H1 (cell line): ENCODE data around the gene DPYD. TPM values are rescaled to one million over a fixed set of nuclear protein-coding genes. Genes with fewer than 3 reads are reported as not detected.

Experiments
- CTCF ChIA-PET: fragments of 300-600 bp; sonication (Branson Sonifier 250); formaldehyde crosslinking; loops from one replicate; lab custom pipeline; 2021; ENCODE audit not compliant: partially characterized antibody; lab: Charles Lee
- POLR2A ChIA-PET: fragments of 300-600 bp; sonication (Branson Sonifier 250); formaldehyde crosslinking; loops from one replicate; lab custom pipeline; 2021; ENCODE audit warnings: inconsistent platforms; ENCODE audit not compliant: partially characterized antibody; lab: Charles Lee
- DNase-seq, 2 experiments: peaks; one replicate each; pipeline versions ENCODE4 v3.0.0 to v3.0.0-alpha.2; 2010 to 2022; ENCODE audit warnings: low spot score in 2 of 2, low read depth in 1 of 2, mixed read lengths in 1 of 2
- FAIRE-seq: peaks from 2 replicates; lab custom pipeline; 2011; peaks lifted over from hg19 to GRCh38; lab: Jason Lieb, UNC
- H2AFZ ChIP-seq: 2 replicates; pipeline ENCODE4 v1.8.1; 2012; ENCODE audit warnings: low read length, inconsistent platforms
- H2AK5ac ChIP-seq: 2 replicates; pipeline ENCODE4 v1.6.1; 2013; ENCODE audit warnings: low read depth, low read length
- H2BK120ac ChIP-seq: replicated peaks from 2 replicates; pipeline ENCODE3; 2013; ENCODE audit warnings: low read depth, low read length, inconsistent platforms
- H2BK12ac ChIP-seq: 2 replicates; pipeline ENCODE4 v1.6.1; 2013; ENCODE audit warnings: low read depth, low read length
- H2BK15ac ChIP-seq: 2 replicates; pipeline ENCODE4 v1.6.1; 2013; ENCODE audit warnings: low read length
- H2BK20ac ChIP-seq: 2 replicates; pipeline ENCODE4 v1.6.1; 2013; ENCODE audit warnings: low read length
- H2BK5ac ChIP-seq: 2 replicates; pipeline ENCODE4 v1.6.1; 2013; ENCODE audit warnings: low read depth, low read length
- H3K14ac ChIP-seq: 2 replicates; pipeline ENCODE4 v1.6.1; 2013; ENCODE audit warnings: inconsistent platforms; ENCODE audit not compliant: insufficient read length
- H3K18ac ChIP-seq: 2 replicates; pipeline ENCODE4 v1.6.1; 2013; ENCODE audit warnings: low read length; ENCODE audit errors: extremely low read depth
- H3K23ac ChIP-seq: 2 replicates; pipeline ENCODE4 v1.6.1; 2013; ENCODE audit warnings: inconsistent platforms; ENCODE audit not compliant: insufficient read length
- H3K23me2 ChIP-seq: 2 replicates; pipeline ENCODE4 v1.6.1; 2013; ENCODE audit warnings: low read depth, low read length
- H3K27ac ChIP-seq: 2 replicates; pipeline ENCODE4 v1.6.1; 2011; ENCODE audit warnings: low read depth, low read length, inconsistent platforms
- H3K27me3 ChIP-seq, 4 experiments: replicated peaks in 1 of 4; 1 replicate in 1 of 4; 2 replicates in 3 of 4; pipeline versions ENCODE4 v1.6.1 to v1.8.1; 2011 to 2013; ENCODE audit warnings: low read length in 3 of 4, mild to moderate bottlenecking in 3 of 4, inconsistent platforms in 2 of 4, mixed read lengths in 2 of 4, moderate library complexity in 1 of 4; ENCODE audit not compliant: control insufficient read depth in 3 of 4, insufficient read depth in 3 of 4; ENCODE audit errors: extremely low read depth in 1 of 4
- H3K36me3 ChIP-seq, 4 experiments: 2 replicates each; pipeline versions ENCODE4 v1.6.1 to v1.8.1; 2011 to 2013; ENCODE audit warnings: mild to moderate bottlenecking in 4 of 4, low read length in 3 of 4, moderate library complexity in 2 of 4, control low read depth in 1 of 4, inconsistent platforms in 1 of 4; ENCODE audit not compliant: insufficient read depth in 4 of 4, control insufficient read depth in 2 of 4
- H3K4ac ChIP-seq: replicated peaks from 2 replicates; pipeline ENCODE3; 2013; ENCODE audit warnings: low read length, low read depth, mixed read lengths, inconsistent platforms; ENCODE audit not compliant: insufficient read length
- H3K4me1 ChIP-seq, 4 experiments: replicated peaks in 1 of 4; 1 replicate in 1 of 4; 2 replicates in 3 of 4; pipeline versions ENCODE4 v1.6.1 to v1.8.1; 2011 to 2013; ENCODE audit warnings: low read length in 3 of 4, inconsistent platforms in 2 of 4, mixed read lengths in 1 of 4; ENCODE audit not compliant: insufficient read depth in 4 of 4, control insufficient read depth in 3 of 4
- H3K4me2 ChIP-seq, 2 experiments: 2 replicates each; pipeline versions ENCODE4 v1.6.1 to v1.8.1; 2011 to 2013; ENCODE audit warnings: low read depth in 2 of 2, low read length in 2 of 2, control low read depth in 1 of 2, inconsistent platforms in 1 of 2, mild to moderate bottlenecking in 1 of 2; ENCODE audit not compliant: insufficient read depth in 1 of 2
- H3K4me3 ChIP-seq, 4 experiments: fragments of 200-600, 300-600 bp in 1 of 4; sonication (generic), shearing (Covaris generic), sonication (Bioruptor Twin) in 1 of 4; 2 replicates each; pipeline versions ENCODE4 v1.5.1 to v1.8.1; 2011 to 2016; ENCODE audit warnings: low read length in 4 of 4, low read depth in 3 of 4, control low read depth in 2 of 4, inconsistent platforms in 2 of 4, mild to moderate bottlenecking in 2 of 4, mixed read lengths in 1 of 4, moderate library complexity in 1 of 4; ENCODE audit not compliant: insufficient read depth in 2 of 4; ENCODE audit errors: extremely low read depth in 1 of 4
- H3K56ac ChIP-seq: replicated peaks from 2 replicates; pipeline ENCODE3; 2013; ENCODE audit warnings: low read depth, mild to moderate bottlenecking, mixed read lengths, low read length, inconsistent platforms; ENCODE audit not compliant: insufficient read length
- H3K79me1 ChIP-seq: 2 replicates; pipeline ENCODE4 v1.6.1; 2013; ENCODE audit warnings: low read depth, low read length, control low read depth
- H3K79me2 ChIP-seq, 2 experiments: 2 replicates each; pipeline versions ENCODE4 v1.6.1 to v1.8.1; 2012 to 2013; ENCODE audit warnings: low read length in 2 of 2, mild to moderate bottlenecking in 2 of 2, inconsistent platforms in 1 of 2; ENCODE audit not compliant: insufficient read depth in 2 of 2, control insufficient read depth in 1 of 2
- H3K9ac ChIP-seq, 4 experiments: replicated peaks in 1 of 4; 1 replicate in 1 of 4; 2 replicates in 3 of 4; pipeline versions ENCODE4 v1.6.1 to v1.8.1; 2011 to 2013; ENCODE audit warnings: low read depth in 3 of 4, low read length in 3 of 4, control low read depth in 2 of 4, mild to moderate bottlenecking in 2 of 4, moderate library complexity in 2 of 4, inconsistent platforms in 1 of 4; ENCODE audit errors: extremely low read depth in 1 of 4
- H3K9me3 ChIP-seq, 2 experiments: 2 replicates each; pipeline versions ENCODE4 v1.6.1 to v1.8.1; 2012 to 2013; ENCODE audit warnings: mild to moderate bottlenecking in 2 of 2, moderate library complexity in 2 of 2, control low read depth in 1 of 2, inconsistent platforms in 1 of 2, low read depth in 1 of 2, low read length in 1 of 2, mixed read lengths in 1 of 2; ENCODE audit not compliant: insufficient read depth in 2 of 2
- H4K20me1 ChIP-seq, 2 experiments: replicated peaks in 1 of 2; 2 replicates each; pipeline versions ENCODE3 to v1.8.1; 2011 to 2013; ENCODE audit warnings: inconsistent platforms in 2 of 2, low read length in 2 of 2, mild to moderate bottlenecking in 1 of 2; ENCODE audit not compliant: insufficient read depth in 2 of 2, control insufficient read depth in 1 of 2
- H4K5ac ChIP-seq: 2 replicates; pipeline ENCODE4 v1.6.1; 2013; ENCODE audit warnings: low read length, low read depth, mixed read lengths, inconsistent platforms; ENCODE audit not compliant: insufficient read length
- H4K8ac ChIP-seq: 2 replicates; pipeline ENCODE4 v1.8.0; 2013; ENCODE audit warnings: mild to moderate bottlenecking, moderate library complexity, low read length, inconsistent platforms; ENCODE audit not compliant: insufficient read depth; ENCODE audit errors: extremely low read depth
- H4K91ac ChIP-seq: replicated peaks from 2 replicates; pipeline ENCODE3; 2013; ENCODE audit warnings: low read length, mixed read lengths, inconsistent platforms; ENCODE audit not compliant: insufficient read length
- CREB1 ChIP-seq: IDR thresholded peaks from 2 replicates; pipeline ENCODE4 v1.6.1; 2012; ENCODE audit warnings: inconsistent platforms
- GABPA ChIP-seq: IDR thresholded peaks from 2 replicates; pipeline ENCODE4 v1.6.1; 2011; ENCODE audit warnings: mild to moderate bottlenecking, low read length, moderate library complexity, borderline replicate concordance; ENCODE audit not compliant: insufficient read depth
- HDAC6 ChIP-seq: IDR thresholded peaks from one replicate; pipeline ENCODE4 v1.7.1; 2012; ENCODE audit warnings: low read depth, mild to moderate bottlenecking, inconsistent platforms, low read length, moderate library complexity
- JUND ChIP-seq: IDR thresholded peaks from 2 replicates; pipeline ENCODE4 v1.6.1; 2011; ENCODE audit warnings: mild to moderate bottlenecking, improper control_type of control experiment, low read length
- KDM4A ChIP-seq: IDR thresholded peaks from one replicate; pipeline ENCODE4 v1.7.1; 2012; ENCODE audit warnings: low read depth, mild to moderate bottlenecking, moderate library complexity, low read length, inconsistent platforms; ENCODE audit not compliant: severe bottlenecking
- MAFK ChIP-seq: IDR thresholded peaks from 2 replicates; pipeline ENCODE4 v1.6.1; 2012; ENCODE audit warnings: low read depth, mild to moderate bottlenecking, improper control_type of control experiment, low read length
- NANOG ChIP-seq: IDR thresholded peaks from 2 replicates; pipeline ENCODE4 v1.6.1; 2011; ENCODE audit warnings: low read length, low read depth, mild to moderate bottlenecking, inconsistent platforms; ENCODE audit not compliant: insufficient read depth, poor library complexity, severe bottlenecking
- POLR2A ChIP-seq, 2 experiments: IDR thresholded peaks; 1 replicate in 1 of 2; 2 replicates in 1 of 2; pipeline ENCODE4 v1.6.1; 2011; ENCODE audit warnings: low read depth in 2 of 2, low read length in 2 of 2, mild to moderate bottlenecking in 2 of 2; ENCODE audit errors: control extremely low read depth in 1 of 2
- POLR2AphosphoS5 ChIP-seq: IDR thresholded peaks from 2 replicates; pipeline ENCODE4 v1.6.1; 2011; ENCODE audit warnings: low read depth, low read length
- POU5F1 ChIP-seq: IDR thresholded peaks from 2 replicates; pipeline ENCODE4 v1.6.1; 2011; ENCODE audit warnings: low read depth, mild to moderate bottlenecking, low read length, moderate library complexity
- RAD21 ChIP-seq, 2 experiments: IDR thresholded peaks in 1 of 2; conservative IDR thresholded peaks in 1 of 2; 2 replicates each; pipeline ENCODE4 v1.6.1; 2011; ENCODE audit warnings: low read depth in 2 of 2, low read length in 2 of 2, improper control_type of control experiment in 1 of 2, inconsistent platforms in 1 of 2, mild to moderate bottlenecking in 1 of 2, moderate library complexity in 1 of 2
- SIX5 ChIP-seq: IDR thresholded peaks from 2 replicates; pipeline ENCODE4 v1.6.1; 2011; ENCODE audit warnings: mild to moderate bottlenecking, low read depth, low read length
- SP4 ChIP-seq: IDR thresholded peaks from 2 replicates; pipeline ENCODE4 v1.6.1; 2012; ENCODE audit warnings: low read length, inconsistent platforms
- SRF ChIP-seq: IDR thresholded peaks from 2 replicates; pipeline ENCODE4 v1.6.1; 2011; ENCODE audit warnings: mild to moderate bottlenecking, low read depth, low read length, moderate library complexity
- TAF1 ChIP-seq: IDR thresholded peaks from 2 replicates; pipeline ENCODE4 v1.6.1; 2011; ENCODE audit warnings: mild to moderate bottlenecking, low read depth, low read length
- ZNF274 ChIP-seq: IDR thresholded peaks from 2 replicates; pipeline ENCODE4 v1.7.0; 2012; ENCODE audit warnings: low read length, borderline replicate concordance; ENCODE audit errors: extremely low read depth
- WGBS, 2 experiments: shearing (Covaris generic) in 1 of 2; methylation state at CpG; one replicate each; pipeline versions ENCODE4 v1.1.6 to v1.1.7; 2013 to 2015; ENCODE audit warnings: low lambda C conversion rate in 2 of 2, mixed read lengths in 2 of 2, inconsistent platforms in 1 of 2, low coverage in 1 of 2, missing lambda C conversion rate in 1 of 2; ENCODE audit not compliant: insufficient replicate concordance in 2 of 2, insufficient coverage in 1 of 2, insufficient read length in 1 of 2; ENCODE audit errors: extremely low coverage in 1 of 2, missing lambda C conversion rate in 1 of 2; 5-methylcytosine and 5-hydroxymethylcytosine counted together
- polyA plus RNA-seq, 7 experiments: library from polyadenylated mRNA; depleted of rRNA in 3 of 7; stranded (reverse) in 5 of 7; unstranded in 2 of 7; fragments of >200 nt in 5 of 7; fragments of 200-250 nt in 2 of 7; gene quantifications; 1 replicate in 5 of 7; 2 replicates in 1 of 7; 4 replicates in 1 of 7; pipeline versions ENCODE4 v1.2.1 to v1.2.3, GENCODE V29; 2011 to 2013; ENCODE audit warnings: missing spikeins in 2 of 7, mixed read lengths in 2 of 7
- total RNA-seq: library from RNA; stranded (reverse); fragmentation: NEBNext Ultra II Directional; extraction: Animal tissue kit (Norgen Biotek cat#: 25700); gene quantifications from 2 replicates; pipeline ENCODE4 v1.2.1, GENCODE V29; 2021

DPYD gene
- total and polyA plus RNA-seq, 2 of the 8 experiments (the other 6 are each of a cell fraction or from before 2014, with no cell fraction given), result 0.29 to 0.73 TPM

GRCh38 chr1:97140611-97141010 lies 780.2 kb downstream of the DPYD start:
- no peaks in the 10 kb centered on the region for H3K9me3 ChIP-seq
- H4K20me1 ChIP-seq, result no peaks in the 10 kb centered on the region
- 81% methylated on average over 3 of the region's 3 CpGs; no CpG with 5 or more reads in 1 of the 2 experiments for WGBS, 2 experiments
- H3K23ac ChIP-seq, result no peak overlapping the region
- H3K79me1 ChIP-seq, result no peaks in the 10 kb centered on the region
- ChIA-PET CTCF (interaction anchor here (0.7 to 1.0 kb wide), 2 partner anchors 9 to 1189 kb away, joined by 3 to 4 read pairs; no protein-coding TSS in a partner anchor), POLR2A (no interaction called here)
- no peak overlapping the region for H3K9ac ChIP-seq
- H3K27me3 ChIP-seq, result no peaks in the 10 kb centered on the region
- no peak overlapping the region for H3K14ac ChIP-seq
- no peak overlapping the region for H2BK20ac ChIP-seq
- no peak overlapping the region for H3K18ac ChIP-seq
- H3K27ac ChIP-seq, result no peak overlapping the region
- no peak overlapping the region for H3K56ac ChIP-seq
- H3K36me3 ChIP-seq, result no peaks in the 10 kb centered on the region
- H4K5ac ChIP-seq, result no peak overlapping the region
- no peak overlapping the region for H2AFZ ChIP-seq
- no peak overlapping the region for H4K91ac ChIP-seq
- no peak overlapping the region for H2BK15ac ChIP-seq
- H4K8ac ChIP-seq, result no peak overlapping the region
- no peak overlapping the region for H2AK5ac ChIP-seq
- no peak overlapping the region for H3K4me3 ChIP-seq
- H3K23me2 ChIP-seq, result no peaks in the 10 kb centered on the region
- DNase-seq (no peak), FAIRE-seq (no peak)
- H3K79me2 ChIP-seq, result no peaks in the 10 kb centered on the region
- no peak overlapping the region for H3K4me2 ChIP-seq
- no peak overlapping the region for H2BK5ac ChIP-seq
- no peak overlapping the region for H3K4ac ChIP-seq
- H2BK120ac ChIP-seq, result no peak overlapping the region
- H3K4me1 ChIP-seq, result peaks cover 0 to 5% (median 1%) of the 10 kb centered on the region in 4 experiments; a peak in 2 of 7 replicates
- no peak overlapping the region for H2BK12ac ChIP-seq
- TF ChIP-seq HDAC6 (no peak), GABPA (no peak), SIX5 (no peak), POU5F1 (no peak), ZNF274 (no peak), CREB1 (no peak), POLR2A (IDR thresholded peaks at IDR 0.05; ENCODE audit: control extremely low read depth in 1 of 2, low read depth in 2 of 2, low read length in 2 of 2) (no peak), TAF1 (no peak), KDM4A (no peak), SP4 (no peak), NANOG (no peak), MAFK (no peak), SRF (no peak), POLR2AphosphoS5 (no peak), RAD21 (IDR thresholded peaks at IDR 0.05 in 1 of 2, conservative IDR thresholded peaks at IDR 0.05 in 1 of 2; ENCODE audit: low read depth in 2 of 2, low read length in 2 of 2) (no peak), JUND (no peak)
